ENCODE measurements around the gene RAPGEF4. TPM values are rescaled to one million over a fixed set of nuclear protein-coding genes. Genes with fewer than 3 reads are reported as not detected.

RAPGEF4 gene
- total RNA-seq, 1 experiment from 2014 or later, result 0.62 TPM

DNA sequence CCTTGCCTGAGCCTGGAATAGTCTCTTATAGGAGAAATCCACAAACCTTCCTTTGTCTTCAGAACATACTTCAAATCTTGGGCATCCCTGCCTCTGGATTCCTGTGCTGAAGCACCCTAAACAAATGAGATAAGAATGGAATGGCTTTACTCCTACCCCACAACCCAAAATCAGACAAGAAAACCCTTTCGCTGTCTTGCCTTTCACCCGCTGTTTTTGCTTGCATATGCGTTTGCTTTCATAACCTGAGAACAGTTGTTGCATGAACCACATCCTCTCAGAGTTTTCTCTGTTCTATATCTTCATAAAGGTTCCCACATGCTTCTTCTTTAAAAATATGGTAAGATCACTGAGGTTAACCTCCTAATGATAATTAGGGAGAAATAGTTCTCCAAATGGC is 207.9 kb downstream of the RAPGEF4 start:
- in situ Hi-C loops (cut with HindIII; ENCODE audit: low pct_unique_long_range_greater_than_20kb, low sequenced_read_pairs) (no loop called here), intact Hi-C loops (cut with micrococcal nuclease; ENCODE audit: unreplicated experiment) (no loop called here)
- TF ChIP-seq POLR2AphosphoS5 (IDR thresholded peaks at IDR 0.05; ENCODE audit: low read depth, low read length), result no peak
- TF ChIP-seq, protein P1, sequence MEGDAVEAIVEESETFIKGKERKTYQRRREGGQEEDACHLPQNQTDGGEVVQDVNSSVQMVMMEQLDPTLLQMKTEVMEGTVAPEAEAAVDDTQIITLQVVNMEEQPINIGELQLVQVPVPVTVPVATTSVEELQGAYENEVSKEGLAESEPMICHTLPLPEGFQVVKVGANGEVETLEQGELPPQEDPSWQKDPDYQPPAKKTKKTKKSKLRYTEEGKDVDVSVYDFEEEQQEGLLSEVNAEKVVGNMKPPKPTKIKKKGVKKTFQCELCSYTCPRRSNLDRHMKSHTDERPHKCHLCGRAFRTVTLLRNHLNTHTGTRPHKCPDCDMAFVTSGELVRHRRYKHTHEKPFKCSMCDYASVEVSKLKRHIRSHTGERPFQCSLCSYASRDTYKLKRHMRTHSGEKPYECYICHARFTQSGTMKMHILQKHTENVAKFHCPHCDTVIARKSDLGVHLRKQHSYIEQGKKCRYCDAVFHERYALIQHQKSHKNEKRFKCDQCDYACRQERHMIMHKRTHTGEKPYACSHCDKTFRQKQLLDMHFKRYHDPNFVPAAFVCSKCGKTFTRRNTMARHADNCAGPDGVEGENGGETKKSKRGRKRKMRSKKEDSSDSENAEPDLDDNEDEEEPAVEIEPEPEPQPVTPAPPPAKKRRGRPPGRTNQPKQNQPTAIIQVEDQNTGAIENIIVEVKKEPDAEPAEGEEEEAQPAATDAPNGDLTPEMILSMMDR (IDR thresholded peaks at IDR 0.05), result no peak
- no peaks in the 10 kb centered on the region for H3K4me1 ChIP-seq (ENCODE audit: control insufficient read depth, insufficient read depth, low read length)
- H3K27me3 ChIP-seq (ENCODE audit: control insufficient read depth, insufficient read depth, low read length), result no peaks in the 10 kb centered on the region
- no peak overlapping the region for H3K4me3 ChIP-seq (ENCODE audit: low read depth in 2 of 2, low read length in 2 of 2)
- CTCF ChIA-PET, result no interaction called here
- DNase-seq (ENCODE audit: low read depth, low spot score) (no peak), ATAC-seq (no peak)
- H3K9me3 ChIP-seq (ENCODE audit: control insufficient read depth, insufficient read depth, low read depth, low read length), result peaks cover 8% of the 10 kb centered on the region; the same call in 1 of the 2 replicates
- no TSS peak for BruUV-seq (replicated peaks)
- H3K27ac ChIP-seq (ENCODE audit: low read length), result no peak overlapping the region
- H3K36me3 ChIP-seq (ENCODE audit: control insufficient read depth, insufficient read depth, low read length), result no peaks in the 10 kb centered on the region
- POLR2A ChIA-PET, result interaction anchor here (0.6 kb wide), 1 partner anchor 20 kb away, joined by 3 read pairs; no protein-coding TSS in a partner anchor

DNA sequence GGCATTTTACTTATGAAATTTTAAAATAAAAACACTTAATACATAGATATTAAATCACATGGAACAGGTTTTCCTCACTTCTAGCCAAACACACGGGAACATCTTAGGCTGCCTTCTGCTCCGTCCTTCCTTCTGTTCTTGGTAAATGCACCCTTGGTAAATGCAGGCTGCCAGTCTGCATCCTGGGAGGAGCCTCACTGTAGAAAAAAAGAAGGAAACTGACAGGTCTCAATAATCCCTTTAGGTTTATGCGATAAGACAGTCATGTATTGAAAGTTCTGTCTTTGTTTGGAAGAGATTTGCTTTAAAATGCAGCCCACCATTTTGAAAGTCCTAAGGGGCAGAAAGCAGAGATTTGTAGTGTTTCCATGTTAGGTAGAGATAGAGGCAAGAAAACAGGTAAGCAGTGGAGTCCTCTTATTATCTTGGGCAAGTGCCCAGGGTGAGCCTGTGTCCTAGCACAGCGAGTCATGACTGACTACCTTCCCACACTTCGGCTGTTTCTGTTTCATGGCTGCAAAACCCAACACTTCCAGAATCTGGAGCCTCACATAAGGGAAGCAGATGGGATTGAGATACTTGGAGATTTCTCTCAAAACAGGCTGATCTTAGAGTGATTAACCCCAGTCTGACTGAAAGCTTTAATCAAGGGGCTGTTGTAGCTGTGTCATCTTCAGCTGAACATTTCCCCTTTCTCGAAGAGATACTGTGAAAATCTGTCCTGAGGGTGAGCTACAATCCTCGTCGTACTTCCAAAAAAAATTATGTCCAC is 208.6 kb downstream of the RAPGEF4 start:
- TF ChIP-seq SIN3A (IDR thresholded peaks at IDR 0.05; ENCODE audit: borderline replicate concordance, insufficient read depth, low read depth, low read length) (no peak), TCF7L2 (IDR thresholded peaks at IDR 0.05; ENCODE audit: low read depth, low read length) (no peak), POLR2AphosphoS5 (IDR thresholded peaks at IDR 0.05; ENCODE audit: low read depth, low read length) (no peak)
- TF ChIP-seq, protein P2, sequence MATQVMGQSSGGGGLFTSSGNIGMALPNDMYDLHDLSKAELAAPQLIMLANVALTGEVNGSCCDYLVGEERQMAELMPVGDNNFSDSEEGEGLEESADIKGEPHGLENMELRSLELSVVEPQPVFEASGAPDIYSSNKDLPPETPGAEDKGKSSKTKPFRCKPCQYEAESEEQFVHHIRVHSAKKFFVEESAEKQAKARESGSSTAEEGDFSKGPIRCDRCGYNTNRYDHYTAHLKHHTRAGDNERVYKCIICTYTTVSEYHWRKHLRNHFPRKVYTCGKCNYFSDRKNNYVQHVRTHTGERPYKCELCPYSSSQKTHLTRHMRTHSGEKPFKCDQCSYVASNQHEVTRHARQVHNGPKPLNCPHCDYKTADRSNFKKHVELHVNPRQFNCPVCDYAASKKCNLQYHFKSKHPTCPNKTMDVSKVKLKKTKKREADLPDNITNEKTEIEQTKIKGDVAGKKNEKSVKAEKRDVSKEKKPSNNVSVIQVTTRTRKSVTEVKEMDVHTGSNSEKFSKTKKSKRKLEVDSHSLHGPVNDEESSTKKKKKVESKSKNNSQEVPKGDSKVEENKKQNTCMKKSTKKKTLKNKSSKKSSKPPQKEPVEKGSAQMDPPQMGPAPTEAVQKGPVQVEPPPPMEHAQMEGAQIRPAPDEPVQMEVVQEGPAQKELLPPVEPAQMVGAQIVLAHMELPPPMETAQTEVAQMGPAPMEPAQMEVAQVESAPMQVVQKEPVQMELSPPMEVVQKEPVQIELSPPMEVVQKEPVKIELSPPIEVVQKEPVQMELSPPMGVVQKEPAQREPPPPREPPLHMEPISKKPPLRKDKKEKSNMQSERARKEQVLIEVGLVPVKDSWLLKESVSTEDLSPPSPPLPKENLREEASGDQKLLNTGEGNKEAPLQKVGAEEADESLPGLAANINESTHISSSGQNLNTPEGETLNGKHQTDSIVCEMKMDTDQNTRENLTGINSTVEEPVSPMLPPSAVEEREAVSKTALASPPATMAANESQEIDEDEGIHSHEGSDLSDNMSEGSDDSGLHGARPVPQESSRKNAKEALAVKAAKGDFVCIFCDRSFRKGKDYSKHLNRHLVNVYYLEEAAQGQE (IDR thresholded peaks at IDR 0.05; ENCODE audit: insufficient read depth in 1 of 2, low read depth in 2 of 2, low read length in 1 of 2), result no peak
- TF ChIP-seq, protein P1 (IDR thresholded peaks at IDR 0.05), result no peak
- intact Hi-C loops (cut with micrococcal nuclease; ENCODE audit: unreplicated experiment) (no loop called here), in situ Hi-C loops (cut with HindIII; ENCODE audit: low pct_unique_long_range_greater_than_20kb, low sequenced_read_pairs) (no loop called here)
- Histone ChIP-seq H3K9me3 (ENCODE audit: control insufficient read depth, insufficient read depth, low read depth, low read length) (peaks cover 5% of the 10 kb centered on the region; the same call in 1 of the 2 replicates), H3K4me1 (ENCODE audit: control insufficient read depth, insufficient read depth, low read length) (no peaks in the 10 kb centered on the region), H3K4me3 (ENCODE audit: low read depth in 2 of 2, low read length in 2 of 2) (no peak overlapping the region), H3K27ac (ENCODE audit: low read length) (no peak overlapping the region), H3K36me3 (ENCODE audit: control insufficient read depth, insufficient read depth, low read length) (no peaks in the 10 kb centered on the region), H3K27me3 (ENCODE audit: control insufficient read depth, insufficient read depth, low read length) (no peaks in the 10 kb centered on the region)
- ATAC-seq, result no peak
- ChIA-PET CTCF (no interaction called here), POLR2A (no interaction called here)
- DNase-seq (ENCODE audit: low read depth, low spot score), result no peak
- no TSS peak for BruUV-seq (replicated peaks)

Data from Panc1 (cell line).